GM21367 (cell line): ENCODE measurements around the gene ZFP64.
"Not testable (repeated sequence)": the region's sequence is repeated elsewhere in the genome, so short reads cannot be mapped to it uniquely, and the experiment has no call there.

Experiments
- ATAC-seq: cut with Tn5 transposase; IDR thresholded peaks from one replicate; pipeline ENCODE4 v1.9.1; 2021; ENCODE audit not compliant: unreplicated experiment

Gene ZFP64

DNA sequence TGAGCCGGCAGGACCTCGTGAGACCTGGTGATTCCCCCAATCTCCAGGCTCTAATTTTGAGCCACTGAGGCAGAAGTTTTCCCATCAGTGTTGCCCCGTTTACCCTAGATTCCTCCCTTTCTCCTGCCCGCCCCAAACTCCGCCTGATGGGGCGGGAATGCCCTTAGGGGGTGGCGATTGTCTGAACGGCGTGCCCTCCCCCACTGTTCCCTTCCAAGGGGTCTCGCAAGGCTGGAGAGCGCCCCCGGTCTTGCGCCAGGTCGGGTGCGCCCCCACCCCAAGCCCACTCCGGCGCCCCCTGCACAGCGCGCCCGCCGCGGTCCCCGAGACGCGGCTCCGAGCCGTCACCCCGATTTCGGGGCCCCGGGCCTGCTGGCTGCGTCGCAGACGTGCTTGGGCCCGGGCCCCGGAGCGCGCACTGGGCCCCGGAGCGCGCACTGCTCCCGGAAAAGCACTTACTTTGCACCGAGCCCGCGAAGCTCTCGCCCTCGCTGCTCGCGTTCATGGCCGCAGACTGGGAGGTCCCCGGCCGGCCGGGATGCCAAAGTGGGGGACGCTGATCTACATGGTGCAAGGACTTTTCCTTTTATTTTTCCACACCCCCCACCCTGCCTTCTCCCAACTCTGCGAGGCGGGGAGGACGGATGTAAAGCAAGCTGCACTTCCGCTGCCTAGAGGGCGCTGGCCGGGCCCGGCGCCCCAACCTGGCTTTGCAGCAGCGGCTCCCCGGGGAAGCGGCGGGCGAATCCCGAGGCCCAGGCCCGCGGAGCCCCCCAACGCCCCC is at the start of gene ZFP64:
Gene ZFP64, minus strand, starts transcription at position 648 of the 784 bp plus-strand sequence. Its CDS starts 143 bp downstream, at position 505.
- peak; percentile 61 for ATAC-seq

DNA sequence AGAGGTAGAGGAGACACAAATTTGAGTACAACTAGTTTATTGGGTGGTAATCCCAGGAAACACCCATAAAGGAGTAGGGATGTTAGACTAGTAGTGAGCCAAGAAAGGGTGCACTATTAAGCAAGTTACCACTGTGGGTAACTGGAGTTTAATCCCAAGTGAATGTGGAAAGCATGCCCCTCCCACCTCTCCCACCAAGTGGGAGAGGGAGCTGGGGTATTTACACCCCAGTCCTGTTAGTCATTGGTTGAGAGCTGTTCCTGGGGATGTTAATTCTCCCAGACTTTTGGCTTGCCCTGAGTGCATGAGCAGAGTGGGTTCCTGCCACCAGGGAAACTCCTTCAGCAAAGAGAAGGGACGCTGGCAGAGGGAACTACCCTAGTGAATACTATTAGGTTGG is 49.2 kb upstream of the ZFP64 start:
- no peak for ATAC-seq

DNA sequence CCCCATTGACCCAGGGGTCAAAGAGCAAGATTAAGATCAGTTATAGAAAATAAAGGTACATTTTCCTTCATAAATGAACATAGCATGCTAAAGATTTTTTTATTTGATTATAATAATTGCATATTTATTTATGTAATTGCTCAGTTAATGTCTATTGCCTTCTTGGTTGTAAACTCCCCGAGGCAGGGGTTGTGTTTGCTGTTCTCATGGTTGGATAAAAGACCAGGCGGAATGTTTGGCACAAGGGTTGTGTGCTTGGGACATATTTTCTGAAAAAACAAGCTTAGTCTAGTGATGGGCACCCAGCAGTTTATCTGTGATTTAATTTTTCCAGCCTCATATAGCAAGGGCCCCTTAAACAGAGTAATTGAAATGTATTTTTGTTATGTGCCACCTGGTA is 47.5 kb upstream of the ZFP64 start:
- ATAC-seq = no peak

DNA sequence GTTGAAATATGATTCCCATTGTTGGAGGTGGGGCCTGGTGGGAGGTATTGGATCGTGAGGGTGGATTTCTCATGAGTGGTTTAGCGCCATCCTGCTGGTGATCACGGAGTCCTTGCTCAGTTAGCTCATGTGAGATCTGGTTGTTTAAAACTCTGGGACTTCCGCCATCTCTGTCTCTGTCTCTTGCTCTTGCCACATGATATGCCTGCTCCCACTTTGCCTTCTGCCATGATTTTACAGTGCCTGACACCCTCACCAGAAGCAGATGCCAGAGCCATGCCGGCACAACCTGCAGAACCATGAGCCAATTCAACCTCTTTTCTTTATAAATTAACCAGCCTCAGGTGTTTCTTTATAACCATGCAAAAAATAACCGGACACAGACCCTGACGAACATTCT is 44.7 kb upstream of the ZFP64 start:
- ATAC-seq = no peak

DNA sequence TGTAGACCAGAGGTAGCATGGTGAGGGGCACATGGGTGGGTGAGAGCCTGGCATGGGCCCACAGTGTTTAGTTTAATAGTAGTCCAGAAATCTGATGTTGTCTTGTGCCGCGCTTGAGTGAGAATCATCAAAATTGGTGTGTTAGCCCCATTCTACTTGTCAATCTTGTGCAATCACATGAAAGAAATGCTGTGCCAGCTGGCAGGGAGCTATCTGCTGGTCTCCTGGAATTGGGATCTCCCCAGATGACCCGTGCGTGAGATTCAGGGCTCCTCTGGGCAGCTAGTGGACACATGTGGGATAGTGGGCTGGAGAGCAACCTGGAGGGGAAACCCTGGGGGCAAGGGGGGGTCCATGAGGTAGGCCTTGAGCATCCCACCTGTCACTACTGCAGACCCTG is 43.5 kb upstream of the ZFP64 start:
- no peak for ATAC-seq

DNA sequence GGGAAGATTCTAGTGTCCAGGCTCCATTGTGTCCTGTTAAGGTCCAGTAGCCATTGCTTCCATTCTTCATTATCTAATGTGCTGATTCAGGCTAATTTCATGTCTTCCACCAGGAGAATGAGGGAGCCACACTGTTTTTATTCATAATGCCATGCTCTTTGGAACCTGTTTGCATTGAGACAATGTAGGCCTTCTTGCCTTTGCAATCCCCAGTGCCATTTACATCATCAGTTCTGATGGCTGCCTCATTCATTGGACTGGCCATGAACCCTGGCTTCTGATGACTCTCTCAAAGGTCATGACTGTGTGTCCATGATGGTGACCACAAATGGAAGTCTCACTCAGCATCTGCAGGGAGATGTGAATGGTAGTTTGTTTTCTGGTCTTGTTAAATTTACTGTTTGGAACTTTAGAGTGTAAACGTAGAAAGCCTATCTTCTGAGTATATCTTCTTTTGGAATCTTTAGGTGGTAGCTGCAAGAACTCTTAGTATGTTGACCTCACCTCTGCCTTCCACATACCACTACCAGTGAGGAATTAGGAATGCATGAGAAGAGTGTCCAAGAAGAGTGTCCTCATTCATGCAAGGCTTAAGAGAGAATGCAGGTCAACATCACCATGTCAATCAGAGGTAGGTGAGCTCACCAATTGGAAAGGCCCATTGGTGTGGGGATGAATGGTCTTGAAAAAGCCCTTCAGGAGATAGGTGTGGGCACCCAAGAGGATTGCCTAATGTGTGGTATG is 42.9 kb upstream of the ZFP64 start:
- ATAC-seq = no peak

DNA sequence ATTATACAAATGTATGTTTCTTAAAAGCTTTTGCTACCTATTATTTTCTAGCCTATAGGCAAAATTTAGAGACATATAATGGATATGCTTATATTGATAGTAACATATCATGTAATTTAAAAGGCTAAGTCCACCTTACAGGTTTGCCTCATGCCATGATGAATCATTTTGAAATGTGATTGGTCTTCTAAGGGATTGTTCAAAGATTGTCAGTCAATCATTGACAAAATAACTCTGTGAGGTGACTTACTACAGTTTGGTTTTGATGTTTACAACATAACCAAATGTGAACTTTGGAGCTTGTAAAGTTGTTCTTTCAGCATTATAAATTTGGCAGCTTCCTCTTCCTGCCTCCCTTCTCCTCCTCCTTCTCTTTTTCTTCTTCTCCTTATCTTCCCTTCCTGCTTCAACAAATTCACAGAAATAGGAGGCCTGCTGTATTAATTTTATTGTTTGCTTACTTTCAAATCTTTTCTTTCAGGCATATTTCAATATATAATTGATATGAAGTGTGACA is 39.7 kb upstream of the ZFP64 start:
- no peak for ATAC-seq

DNA sequence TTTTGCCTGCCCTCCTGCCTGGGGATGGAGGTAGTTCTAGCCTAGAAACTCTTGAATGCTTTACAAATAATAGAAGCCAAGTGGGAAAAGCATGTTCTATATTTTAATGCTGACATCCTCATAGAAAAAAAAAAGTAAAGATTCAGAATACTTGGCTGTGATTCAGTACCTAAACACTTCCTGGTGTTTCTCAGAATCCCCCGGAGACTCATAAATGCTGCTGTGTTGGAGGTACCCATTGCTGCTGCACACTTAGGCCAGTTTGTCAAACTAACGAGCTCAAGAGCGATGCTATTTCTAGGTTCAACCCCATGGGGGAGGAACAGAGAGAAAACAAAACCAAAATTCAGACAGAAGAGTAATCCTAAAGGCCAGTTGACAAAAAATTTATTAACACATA is 38.8 kb upstream of the ZFP64 start:
- no peak for ATAC-seq

DNA sequence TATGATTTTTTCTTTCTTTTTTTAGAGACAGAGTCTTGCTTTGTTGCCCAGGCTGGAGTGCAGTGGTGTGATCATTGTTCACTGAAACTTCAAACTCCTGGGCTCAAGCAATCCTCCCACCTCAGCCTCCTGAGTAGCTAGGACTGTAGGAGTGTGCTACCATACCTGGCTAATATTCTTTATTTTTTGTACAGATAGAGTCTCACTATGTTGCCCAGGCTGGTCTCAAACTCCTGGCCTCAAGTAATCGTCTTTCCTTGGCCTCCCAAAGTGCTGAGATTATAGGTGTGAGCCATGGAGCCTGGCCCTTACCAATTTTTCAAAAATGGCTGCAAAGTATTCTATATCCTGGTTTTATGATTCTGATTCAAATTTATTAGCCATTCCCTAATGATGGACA is 37.8 kb upstream of the ZFP64 start:
- not testable (repeated sequence) for ATAC-seq

DNA sequence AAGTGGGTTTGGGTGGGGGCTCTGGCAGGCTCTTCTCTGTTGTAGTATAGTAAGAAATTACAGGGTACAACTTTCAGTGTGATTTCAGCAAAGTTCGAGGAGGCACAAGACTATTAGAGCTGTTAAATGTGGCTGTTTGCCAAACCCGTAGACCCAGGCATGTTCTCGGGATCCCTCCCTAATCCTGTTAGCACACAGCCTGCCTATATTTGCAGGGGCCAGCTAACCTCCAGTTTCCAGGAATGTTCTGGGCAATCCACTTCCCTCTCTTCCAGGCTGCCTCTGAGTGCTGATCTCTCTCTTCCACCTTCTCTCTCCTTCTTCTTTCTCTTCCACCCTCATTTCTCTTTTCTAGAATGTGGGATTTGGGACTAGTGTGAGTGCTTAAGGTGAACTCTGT is 34.8 kb upstream of the ZFP64 start:
- ATAC-seq = no peak

DNA sequence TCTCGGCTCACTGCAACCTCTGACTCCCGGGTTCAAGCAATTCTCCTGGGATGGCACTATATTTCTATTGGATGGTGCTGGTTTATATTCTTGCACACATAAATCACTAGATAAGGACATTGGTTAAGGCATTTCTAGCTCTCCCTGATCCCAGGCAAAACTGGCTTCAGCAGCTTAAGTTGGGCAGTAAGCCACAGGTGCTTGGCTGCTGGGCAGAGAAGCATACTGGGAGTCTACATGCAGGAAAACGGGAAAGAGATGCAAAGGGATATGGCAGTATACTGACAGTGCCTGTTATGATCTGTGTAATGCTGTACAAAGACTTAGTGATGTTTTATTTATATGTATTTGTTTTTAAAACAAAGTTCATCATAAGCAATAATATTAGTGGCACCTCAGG is 33.3 kb upstream of the ZFP64 start:
- no peak for ATAC-seq

DNA sequence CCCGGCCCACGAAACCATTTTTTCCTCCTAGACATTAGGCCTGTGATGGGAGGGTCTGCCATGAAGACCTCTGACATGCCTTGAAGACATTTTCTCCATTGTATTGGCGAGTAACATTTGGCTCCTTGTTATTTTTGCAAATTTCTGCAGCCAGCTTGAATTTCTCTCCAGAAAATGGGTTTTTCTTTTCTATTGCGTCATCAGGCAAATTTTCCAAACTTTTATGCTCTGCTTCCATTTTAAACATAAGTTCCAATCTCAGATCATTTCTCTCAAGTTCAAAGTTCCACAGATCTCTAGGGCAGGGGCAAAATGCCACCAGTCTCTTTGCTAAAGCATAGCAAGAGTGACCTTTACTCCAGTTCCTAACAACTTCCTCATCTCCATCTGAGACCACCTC is 29.8 kb upstream of the ZFP64 start:
- ATAC-seq = not testable (repeated sequence)

DNA sequence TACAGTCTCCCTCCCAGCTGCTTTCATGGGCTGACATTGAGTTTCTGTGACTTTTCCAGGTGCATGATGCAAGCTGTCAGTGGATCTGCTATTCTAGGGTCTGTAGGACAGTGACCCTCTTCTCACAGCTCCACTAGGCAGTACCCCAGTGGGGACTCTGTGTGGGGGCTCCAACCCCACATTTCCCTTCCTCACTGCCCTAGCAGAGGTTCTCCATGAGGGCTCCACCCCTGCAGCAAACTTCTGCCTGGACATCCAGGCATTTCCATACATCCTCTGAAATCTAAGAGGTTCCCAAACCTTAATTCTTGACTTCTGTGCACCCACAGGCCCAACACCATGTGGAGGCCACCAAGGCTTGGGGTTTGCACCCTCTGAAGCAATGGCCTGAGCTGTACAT is 29.3 kb upstream of the ZFP64 start:
- not testable (repeated sequence) for ATAC-seq

DNA sequence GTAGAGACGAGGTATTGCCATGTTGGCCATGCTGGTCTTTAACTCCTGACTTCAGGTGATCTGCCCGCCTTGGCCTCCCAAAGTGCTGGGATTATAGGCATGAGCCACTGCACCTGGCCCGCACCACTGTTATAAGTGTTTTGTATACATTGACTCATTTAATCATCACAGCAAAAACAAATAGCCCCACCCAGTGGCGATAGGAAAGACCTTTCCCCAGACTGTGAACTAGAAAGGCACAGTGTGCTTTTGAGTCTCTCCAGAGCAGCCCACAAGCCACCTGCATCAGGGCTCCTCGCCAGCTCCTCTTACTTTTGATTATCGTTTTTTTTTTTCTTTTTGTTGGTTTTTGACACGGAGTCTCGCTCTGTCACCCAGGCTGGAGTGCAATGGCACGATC is 27.9 kb upstream of the ZFP64 start:
- ATAC-seq = no peak

DNA sequence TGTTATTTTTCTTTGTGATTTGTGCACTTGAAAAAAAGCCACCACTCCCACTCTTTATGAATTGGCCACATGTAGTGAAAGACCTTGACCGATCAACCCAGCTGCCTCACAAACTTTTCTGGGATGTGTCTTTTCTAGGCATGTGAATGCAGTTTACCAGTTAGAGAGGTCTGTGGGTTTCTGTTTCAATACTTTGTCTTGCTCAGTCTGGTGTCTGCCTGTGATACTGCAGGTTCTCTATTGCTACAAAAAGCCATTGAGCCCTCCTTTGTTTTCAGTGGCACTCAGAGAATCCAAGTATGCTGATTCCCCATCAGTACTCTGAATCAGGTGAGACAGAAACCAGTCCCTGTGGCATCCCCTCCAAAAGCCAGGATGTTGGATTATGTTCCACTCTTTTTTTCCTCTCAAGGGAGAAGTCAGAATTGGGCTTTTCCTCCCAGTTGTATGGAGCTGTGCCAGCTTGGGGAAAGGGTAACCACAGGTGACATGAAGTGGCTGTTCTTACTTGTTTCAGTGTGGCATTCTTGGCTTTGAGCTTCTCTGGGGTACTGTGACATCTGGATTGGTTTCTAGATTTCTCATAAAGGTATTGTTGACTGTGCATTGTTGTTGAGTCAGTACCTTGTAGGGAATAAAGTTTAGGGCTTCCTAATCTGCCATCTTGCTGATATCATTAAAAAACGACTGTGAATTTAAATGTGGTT is 26.3 kb upstream of the ZFP64 start:
- no peak for ATAC-seq

DNA sequence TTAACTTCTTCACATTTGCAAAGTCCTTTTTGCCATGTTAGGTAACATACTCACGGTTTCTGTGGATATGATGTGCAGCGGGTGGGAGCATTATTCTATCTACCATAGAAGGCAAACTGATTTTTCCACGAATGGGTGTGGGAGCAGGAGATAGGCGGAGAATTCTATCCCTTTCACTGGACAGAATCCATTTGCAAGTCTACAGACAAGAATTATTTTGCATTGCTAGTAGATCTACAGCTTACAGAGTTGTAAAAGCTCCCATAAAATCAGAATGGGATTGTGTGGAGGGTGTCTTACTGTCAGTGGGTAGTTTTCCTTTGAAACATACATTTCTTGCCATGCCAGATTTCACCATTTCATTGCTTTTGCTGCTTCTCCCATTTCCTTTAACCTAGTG is 22.4 kb upstream of the ZFP64 start:
- ATAC-seq = no peak

DNA sequence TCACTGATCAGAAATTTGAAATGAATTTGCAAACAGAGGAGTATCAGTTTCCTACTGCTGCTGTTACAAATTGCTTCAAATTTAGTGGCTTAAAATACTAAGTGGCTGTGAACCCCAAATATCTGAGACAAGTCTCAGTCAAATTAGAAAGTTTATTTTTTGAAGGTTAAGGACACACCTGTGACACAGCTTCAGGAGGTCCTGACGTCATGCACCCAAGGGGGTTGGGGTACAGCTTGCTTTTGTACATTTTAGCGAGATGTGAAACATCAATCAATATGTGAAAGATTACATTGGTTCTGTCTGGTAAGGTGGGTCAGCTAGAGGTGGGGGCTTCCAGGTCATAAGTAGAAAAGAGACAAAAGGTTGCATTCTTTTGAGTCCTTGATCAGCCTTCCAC is 21.4 kb upstream of the ZFP64 start:
- ATAC-seq = no peak

DNA sequence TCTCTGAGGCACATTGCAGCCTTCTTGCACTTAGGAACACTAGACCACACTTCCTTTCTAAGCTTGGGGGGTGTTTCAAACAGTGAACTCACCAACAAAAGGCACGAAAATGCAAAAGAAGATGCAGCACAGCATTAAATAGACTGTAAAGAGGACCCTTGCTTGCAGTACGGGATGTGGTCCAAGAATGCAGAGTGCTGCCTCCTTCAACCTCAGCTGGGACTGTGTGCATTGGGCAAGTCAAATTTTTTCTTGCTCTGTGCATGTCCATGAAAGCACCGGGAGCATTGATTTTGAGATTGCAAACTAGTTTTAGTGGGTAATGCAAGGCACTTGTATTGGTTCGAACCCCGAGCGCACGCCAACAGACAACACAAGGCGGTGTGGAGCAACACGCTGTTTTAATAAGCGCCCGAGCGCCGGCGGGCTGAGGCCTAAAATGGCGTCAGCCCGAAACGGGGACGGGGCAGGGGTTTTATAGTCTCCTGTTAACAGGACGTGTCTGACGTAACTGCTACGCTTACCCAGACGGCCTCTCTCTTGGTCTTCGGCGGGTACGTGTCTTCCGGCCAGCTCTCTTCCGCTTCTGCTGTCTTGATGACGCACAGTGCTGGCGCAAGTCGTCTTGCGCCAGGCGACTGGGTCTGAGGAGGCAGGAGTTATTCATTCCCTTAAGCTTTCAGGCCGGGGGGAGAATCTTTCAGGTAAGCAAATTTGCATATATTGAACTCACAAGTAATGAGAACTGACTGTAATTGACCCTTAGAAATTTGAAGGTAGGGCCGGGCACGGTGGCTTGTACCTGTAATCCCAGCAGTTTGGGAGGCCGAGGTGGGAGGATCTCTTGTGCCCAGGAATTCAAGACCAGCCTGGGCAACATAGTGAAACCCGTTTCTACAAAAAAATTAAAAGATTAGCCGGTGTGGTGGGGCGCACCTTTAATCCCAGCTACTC is 18.7 kb upstream of the ZFP64 start:
- no peak for ATAC-seq

DNA sequence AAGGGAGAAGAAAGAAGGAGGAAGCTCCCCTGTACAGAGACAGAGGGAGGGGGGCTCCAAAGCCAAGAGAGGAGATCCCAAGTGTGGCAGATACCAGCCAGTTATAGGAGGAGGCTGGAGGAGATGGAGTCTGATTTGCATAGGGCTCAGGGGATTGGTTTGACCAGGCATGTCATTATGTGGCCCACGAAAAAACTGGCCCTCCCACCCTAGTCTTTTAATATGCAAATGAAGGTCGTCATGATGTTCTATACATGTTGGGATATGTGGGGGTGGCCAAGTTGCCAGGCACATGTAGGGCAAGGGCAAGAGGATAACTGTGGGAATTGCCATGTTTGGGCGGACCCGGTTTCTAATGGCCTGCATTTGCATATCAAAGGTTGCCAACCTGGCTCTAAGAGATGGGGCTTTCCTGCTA is 17.6 kb upstream of the ZFP64 start:
- no peak for ATAC-seq

DNA sequence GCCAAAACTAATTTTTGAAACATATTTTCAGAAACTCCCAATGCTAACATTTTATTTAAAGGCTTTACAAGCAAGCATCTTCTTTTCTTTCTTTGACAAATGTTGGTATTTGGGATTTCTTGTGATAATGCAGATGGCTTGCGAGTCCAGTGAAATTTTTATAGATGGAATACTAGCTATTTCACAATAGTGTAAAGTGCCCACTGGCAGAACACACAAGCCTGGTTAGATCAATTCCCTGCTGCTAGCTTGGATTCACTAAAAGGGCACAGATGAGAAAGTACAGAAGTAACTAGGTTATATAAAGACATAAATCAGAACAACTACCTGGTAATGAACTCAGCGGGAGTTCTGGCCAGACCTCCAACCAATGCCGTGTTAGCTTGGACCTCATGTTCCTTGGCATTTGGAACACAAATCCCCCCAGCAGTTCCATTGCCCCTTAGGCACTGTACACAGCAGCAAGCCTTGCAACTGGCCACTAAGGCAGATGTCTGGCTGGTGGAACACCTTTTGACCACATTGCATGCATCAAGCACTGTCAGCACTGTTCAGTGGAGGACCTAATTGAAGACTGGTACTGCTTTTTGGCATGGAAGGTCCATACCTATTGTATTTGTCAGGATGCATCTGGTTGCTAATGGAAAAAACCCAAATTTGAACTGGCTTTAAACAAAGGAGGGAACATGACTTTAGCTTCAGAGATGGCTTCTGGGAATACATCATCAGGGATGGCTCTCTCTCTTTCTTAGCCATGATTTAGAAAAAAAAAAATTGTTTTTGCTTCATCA is 15.6 kb upstream of the ZFP64 start:
- ATAC-seq = no peak
